ENCODE results near the gene HCN2. TPM values are rescaled to one million over a fixed set of nuclear protein-coding genes. Genes with fewer than 3 reads are reported as not detected.

The HCN2 gene
- total and polyA plus RNA-seq, 12 donors = 0.74 to 9.1 (median 3.6) TPM

- Histone ChIP-seq H3K4me3 (peak overlapping the region in 3 of 4 donors; percentile 22 to 90 (median 62)), H3K27ac (peak overlapping the region in 4 of 5 donors; percentile 25 to 64 (median 51)), H3K36me3 (replicated peaks in 1 of 2) (peaks cover 0 to 5% of the 10 kb centered on the region in 2 donors), H3K4me1 (replicated peaks in 1 of 2) (peaks cover 11 to 25% of the 10 kb centered on the region in 2 donors), H3K27me3 (no peaks in the 10 kb centered on the region), H3K9me3 (replicated peaks in 1 of 3) (no peaks in the 10 kb centered on the region)
- no peak for TF ChIP-seq POLR2A (IDR thresholded peaks at IDR 0.05)
- TF ChIP-seq CTCF (IDR thresholded peaks at IDR 0.05) = no peak
- DNase-seq = no peak
- intact Hi-C loops (cut with DNase I) = no loop called here
- 20 to 30% (median 24%) methylated on average over 28 to 32 of the region's 32 CpGs for WGBS, 4 donors
Measured at GRCh38 chr19:633786-634639, 44.3 kb downstream of the HCN2 start.

- Histone ChIP-seq H3K9me3 (replicated peaks in 1 of 3) (no peaks in the 10 kb centered on the region), H3K27ac (no peak overlapping the region), H3K27me3 (no peaks in the 10 kb centered on the region), H3K4me1 (replicated peaks in 1 of 2) (peaks cover 14 to 30% of the 10 kb centered on the region in 2 donors), H3K36me3 (replicated peaks in 1 of 2) (no peaks in the 10 kb centered on the region), H3K4me3 (no peak overlapping the region)
- intact Hi-C loops (cut with DNase I) = no loop called here
- WGBS, 4 donors = 87 to 94% (median 90%) methylated on average over 13 to 16 of the region's 16 CpGs
- TF ChIP-seq CTCF (IDR thresholded peaks at IDR 0.05) (no peak), POLR2A (IDR thresholded peaks at IDR 0.05) (no peak)
- DNase-seq = no peak
Measured at GRCh38 chr19:634975-635652, 45.4 kb downstream of the HCN2 start.

- DNase-seq = no peak
- peak overlapping the region in 1 of 4 donors; percentile 63 for H3K4me3 ChIP-seq
- no peaks in the 10 kb centered on the region for H3K27me3 ChIP-seq
- no peak for TF ChIP-seq CTCF (IDR thresholded peaks at IDR 0.05)
- no peak for TF ChIP-seq POLR2A (IDR thresholded peaks at IDR 0.05)
- H3K9me3 ChIP-seq (replicated peaks in 1 of 3) = no peaks in the 10 kb centered on the region
- 60 to 83% (median 66%) methylated on average over 1 to 17 of the region's 17 CpGs for WGBS, 4 donors
- peaks cover 5 to 15% of the 10 kb centered on the region in 2 donors for H3K4me1 ChIP-seq (replicated peaks in 1 of 2)
- no peaks in the 10 kb centered on the region for H3K36me3 ChIP-seq (replicated peaks in 1 of 2)
- intact Hi-C loops (cut with DNase I) = no loop called here
- H3K27ac ChIP-seq = no peak overlapping the region
Measured at GRCh38 chr19:638906-639252, 49.2 kb downstream of the HCN2 start.
